Esophagus squamous epithelium (tissue), 5 donors: ENCODE results near the gene TXN2. TPM values are rescaled to one million over a fixed set of nuclear protein-coding genes. Genes with fewer than 3 reads are reported as not detected.

Experiments used
- DNase-seq: peaks from one replicate; lab custom pipeline; 2025; lab: John Stamatoyannopoulos, UW
- H3K27ac ChIP-seq, 4 donors: fragments of 200-600 bp; sonication (generic); one replicate each; pipeline ENCODE4 v1.5.1; 2016 to 2019; ENCODE audit warnings: mild to moderate bottlenecking in 1 of 4
- H3K27me3 ChIP-seq, 4 donors: fragments of 200-600 bp; sonication (generic); 1 replicate in 3 of 4; 2 replicates in 1 of 4; pipeline versions ENCODE4 v1.5.1 to v1.6.0; 2017 to 2021; ENCODE audit warnings: antibody characterized with exemption in 1 of 4
- H3K36me3 ChIP-seq, 3 donors: fragments of 200-600 bp; sonication (generic); one replicate each; pipeline ENCODE4 v1.5.1; 2016 to 2019
- H3K4me1 ChIP-seq, 3 donors: fragments of 200-600 bp; sonication (generic); one replicate each; pipeline ENCODE4 v1.5.1; 2017 to 2019
- H3K4me3 ChIP-seq, 4 donors: fragments of 200-600 bp; sonication (generic); 1 replicate in 3 of 4; 2 replicates in 1 of 4; pipeline ENCODE4 v1.5.1; 2016 to 2019; ENCODE audit warnings: mild to moderate bottlenecking in 2 of 4, moderate library complexity in 1 of 4
- H3K9me3 ChIP-seq, 3 donors: fragments of 200-600 bp; sonication (generic); one replicate each; pipeline ENCODE4 v1.5.1; 2016 to 2019
- CTCF ChIP-seq, 6 experiments: fragments of 450-650 bp in 4 of 6; fragments of 200-600 bp in 2 of 6; sonication (generic) in 2 of 6; IDR thresholded peaks; one replicate each; pipeline ENCODE4 v1.5.1; 2016 to 2019; ENCODE audit warnings: antibody characterized with exemption in 6 of 6, mild to moderate bottlenecking in 4 of 6, moderate library complexity in 4 of 6
- POLR2A ChIP-seq, 4 donors: fragments of 450-650 bp; IDR thresholded peaks; one replicate each; pipeline ENCODE4 v1.6.1; 2017; ENCODE audit warnings: antibody characterized with exemption in 4 of 4, mild to moderate bottlenecking in 4 of 4, moderate library complexity in 3 of 4
- WGBS, 2 donors: methylation state at CpG; one replicate each; pipeline ENCODE4 v1.1.5; 2018; 5-methylcytosine and 5-hydroxymethylcytosine counted together
- intact Hi-C: fragments of 100-400 bp; cut with DNase I; formaldehyde crosslinking; loops from one replicate; pipeline ENCODE4 v1.15.0; 2022
- total RNA-seq, 4 donors: library from RNA; depleted of rRNA; stranded (reverse); fragments of >200 nt; gene quantifications; one replicate each; pipeline ENCODE4 v1.1.0, GENCODE V29; 2016
- donor health status: DM: yes; HTN: yes; CAD: no.

Gene TXN2
- total RNA-seq, 4 donors from 2014 or later, result 58.4 to 88.4 (median 72.3) TPM

DNA sequence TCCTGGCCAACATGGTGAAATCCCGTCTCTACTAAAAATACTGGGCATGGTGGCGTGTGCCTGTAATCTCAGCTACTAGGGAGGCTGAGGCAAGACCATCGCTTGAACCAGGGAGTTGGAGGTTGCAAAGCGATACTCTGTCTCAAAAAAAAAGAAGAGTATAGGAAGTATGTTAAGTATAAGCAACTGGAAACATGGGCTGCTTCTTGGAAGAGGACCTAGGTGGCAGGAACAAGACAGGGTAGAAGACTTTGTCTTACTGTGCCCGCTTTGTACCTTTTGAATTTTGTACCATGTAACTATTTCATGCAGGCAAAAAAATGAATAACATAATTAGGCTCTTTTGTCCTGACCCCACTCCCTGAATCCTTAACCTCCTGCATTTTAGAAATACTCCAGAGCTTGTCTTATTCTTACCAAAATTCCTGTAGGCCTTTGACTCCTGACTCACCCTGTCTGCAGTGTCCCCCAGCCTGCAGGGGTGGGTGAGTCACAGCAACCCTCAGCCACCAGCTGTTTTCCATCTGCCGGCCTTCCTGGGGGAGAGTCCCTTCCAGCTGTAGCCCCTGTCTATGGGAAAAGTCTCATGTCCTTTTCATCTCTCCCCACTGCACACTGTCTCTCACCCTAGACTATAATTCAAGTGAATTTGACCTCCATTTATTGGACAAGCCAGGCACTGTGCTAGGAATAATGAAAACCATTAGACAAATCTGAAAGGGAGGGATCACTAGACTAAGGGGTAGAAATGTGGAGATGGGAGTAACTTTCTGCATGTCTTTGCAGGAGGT is 41.8 kb downstream of the TXN2 start:
- Histone ChIP-seq H3K4me3 (no peak overlapping the region), H3K36me3 (no peaks in the 10 kb centered on the region), H3K9me3 (no peaks in the 10 kb centered on the region), H3K4me1 (peaks cover 24 to 75% (median 27%) of the 10 kb centered on the region in 3 donors), H3K27ac (peak overlapping the region in 2 of 4 donors; percentile 46 to 51), H3K27me3 (no peaks in the 10 kb centered on the region)
- TF ChIP-seq CTCF (IDR thresholded peaks at IDR 0.05), result no peak
- TF ChIP-seq POLR2A (IDR thresholded peaks at IDR 0.05), result no peak
- WGBS, 2 donors, result 76 to 81% methylated on average over 5 to 6 of the region's 6 CpGs
- intact Hi-C loops, result no loop called here
- no peak for DNase-seq

DNA sequence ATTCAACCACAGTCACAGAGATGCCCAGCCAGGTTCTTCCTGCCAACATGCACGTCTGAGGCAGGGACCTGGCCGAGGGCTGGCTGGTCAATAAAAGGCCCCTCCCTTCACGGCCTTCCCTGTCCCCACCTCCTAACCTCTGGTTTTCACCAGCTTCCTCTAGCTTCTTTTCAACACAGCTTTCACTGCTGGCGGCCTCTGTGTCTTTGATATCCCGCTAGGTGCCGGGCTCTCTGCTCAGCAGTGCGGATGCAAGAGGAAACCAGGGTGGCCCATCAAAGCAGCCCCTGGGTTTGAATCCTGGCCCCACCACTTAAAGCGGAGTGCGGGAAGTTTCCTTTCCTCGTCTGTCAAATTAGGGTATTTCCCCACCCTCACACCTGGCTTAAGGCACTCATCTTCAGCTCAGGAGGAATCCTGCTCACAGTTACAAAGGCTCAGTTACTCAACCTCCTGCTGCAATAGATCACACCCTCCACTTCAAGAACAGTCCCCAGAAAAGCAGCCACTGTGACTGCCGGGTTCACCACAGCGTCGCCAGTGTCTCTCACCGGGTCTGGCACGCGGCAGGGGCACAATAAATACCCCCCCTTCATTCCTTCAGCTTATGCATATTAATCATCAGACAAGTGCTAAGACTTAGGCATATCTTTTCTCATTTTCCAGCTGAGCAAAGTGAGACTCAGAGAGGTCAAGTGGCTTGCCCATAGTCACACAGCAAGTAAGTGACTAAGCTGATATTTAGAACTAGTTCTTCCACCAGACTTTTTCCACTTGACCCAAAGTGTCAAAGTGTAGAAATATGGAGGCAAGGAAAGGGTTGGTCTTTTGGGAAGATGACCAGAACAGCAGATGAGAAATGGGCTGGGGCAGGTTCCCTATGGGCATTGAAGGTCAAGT is 45.7 kb downstream of the TXN2 start:
- Histone ChIP-seq H3K4me3 (no peak overlapping the region), H3K4me1 (peaks cover 15 to 58% (median 24%) of the 10 kb centered on the region in 3 donors), H3K27ac (peak overlapping the region in 3 of 4 donors; percentile 26 to 45 (median 43)), H3K36me3 (no peaks in the 10 kb centered on the region), H3K27me3 (no peaks in the 10 kb centered on the region), H3K9me3 (no peaks in the 10 kb centered on the region)
- no peak for TF ChIP-seq POLR2A (IDR thresholded peaks at IDR 0.05)
- no peak for TF ChIP-seq CTCF (IDR thresholded peaks at IDR 0.05)
- WGBS, 2 donors, result 28% methylated on average over 13 to 16 of the region's 16 CpGs
- intact Hi-C loops, result no loop called here
- DNase-seq, result no peak

DNA sequence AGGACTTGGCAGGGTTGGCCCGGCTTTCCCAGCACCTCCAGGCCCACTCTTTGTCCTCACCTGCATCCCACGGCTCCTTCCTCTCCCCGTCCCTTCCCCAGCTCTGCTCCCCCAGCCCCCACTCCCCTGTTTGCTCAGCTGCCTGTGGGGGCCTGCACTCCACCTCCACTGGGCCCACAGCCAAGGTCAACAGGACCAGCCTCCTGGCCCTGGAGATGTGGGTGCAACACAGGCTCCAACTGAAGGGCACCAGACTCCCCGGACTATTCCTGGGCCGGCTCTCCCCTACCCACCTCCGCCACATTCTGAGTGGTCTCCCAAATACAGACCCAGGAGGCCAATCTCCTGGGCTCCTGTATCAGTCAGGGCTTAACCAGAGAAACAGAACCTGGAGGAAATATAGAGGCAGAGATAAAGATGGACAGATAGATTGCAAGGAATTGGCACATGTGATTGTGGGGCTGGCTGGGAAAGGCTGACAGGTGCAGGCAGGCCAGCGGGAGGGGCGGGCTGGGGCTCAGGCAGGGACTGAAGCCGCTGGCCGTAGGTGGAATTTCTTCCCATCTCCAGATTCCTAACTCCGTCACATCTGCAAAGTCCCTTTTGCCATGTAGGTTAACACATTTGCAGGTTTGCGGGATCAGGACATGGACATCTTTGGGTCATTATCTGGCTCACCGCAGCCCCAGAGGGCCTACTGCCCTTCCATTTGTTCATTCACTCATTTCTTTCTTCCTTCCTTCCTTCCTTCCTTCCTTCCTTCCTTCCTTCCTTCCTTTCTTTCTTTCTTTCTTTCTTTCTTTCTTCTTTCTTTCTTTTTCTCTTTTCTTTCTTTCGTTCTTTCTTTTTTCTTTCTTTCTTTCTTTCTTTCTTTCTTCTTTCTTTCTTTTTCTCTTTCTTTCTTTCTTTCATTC is 47.9 kb downstream of the TXN2 start:
- Histone ChIP-seq H3K9me3 (no peaks in the 10 kb centered on the region), H3K27ac (no peak overlapping the region), H3K4me3 (no peak overlapping the region), H3K36me3 (no peaks in the 10 kb centered on the region), H3K4me1 (peaks cover 12 to 37% (median 16%) of the 10 kb centered on the region in 3 donors), H3K27me3 (no peaks in the 10 kb centered on the region)
- WGBS, 2 donors, result 35 to 53% methylated on average over 6 to 10 of the region's 14 CpGs
- TF ChIP-seq POLR2A (IDR thresholded peaks at IDR 0.05) (no peak), CTCF (IDR thresholded peaks at IDR 0.05) (no peak)
- intact Hi-C loops, result no loop called here
- DNase-seq, result no peak

- intact Hi-C loops, result no loop called here
- Histone ChIP-seq H3K36me3 (no peaks in the 10 kb centered on the region), H3K9me3 (no peaks in the 10 kb centered on the region), H3K4me1 (peaks cover 12 to 37% (median 16%) of the 10 kb centered on the region in 3 donors), H3K27ac (no peak overlapping the region), H3K27me3 (no peaks in the 10 kb centered on the region), H3K4me3 (no peak overlapping the region)
- DNase-seq, result no peak
- WGBS, 2 donors, result 71 to 75% methylated on average over 7 to 13 of the region's 15 CpGs
- no peak for TF ChIP-seq CTCF (IDR thresholded peaks at IDR 0.05)
- TF ChIP-seq POLR2A (IDR thresholded peaks at IDR 0.05), result no peak
These were observed 48.7 kb downstream of the TXN2 start for GRCh38 chr22:36432592-36433317.
